Fibroblast of skin of back (primary cell): Measurements from ENCODE around the gene NUDT21.
A peak's percentile ranks its signal among the peaks of the same experiment; 100 is the strongest.

Experiments
- DNase-seq: peaks from one replicate; pipeline ENCODE4 v3.0.0-alpha.2; 2013

Gene NUDT21

DNA sequence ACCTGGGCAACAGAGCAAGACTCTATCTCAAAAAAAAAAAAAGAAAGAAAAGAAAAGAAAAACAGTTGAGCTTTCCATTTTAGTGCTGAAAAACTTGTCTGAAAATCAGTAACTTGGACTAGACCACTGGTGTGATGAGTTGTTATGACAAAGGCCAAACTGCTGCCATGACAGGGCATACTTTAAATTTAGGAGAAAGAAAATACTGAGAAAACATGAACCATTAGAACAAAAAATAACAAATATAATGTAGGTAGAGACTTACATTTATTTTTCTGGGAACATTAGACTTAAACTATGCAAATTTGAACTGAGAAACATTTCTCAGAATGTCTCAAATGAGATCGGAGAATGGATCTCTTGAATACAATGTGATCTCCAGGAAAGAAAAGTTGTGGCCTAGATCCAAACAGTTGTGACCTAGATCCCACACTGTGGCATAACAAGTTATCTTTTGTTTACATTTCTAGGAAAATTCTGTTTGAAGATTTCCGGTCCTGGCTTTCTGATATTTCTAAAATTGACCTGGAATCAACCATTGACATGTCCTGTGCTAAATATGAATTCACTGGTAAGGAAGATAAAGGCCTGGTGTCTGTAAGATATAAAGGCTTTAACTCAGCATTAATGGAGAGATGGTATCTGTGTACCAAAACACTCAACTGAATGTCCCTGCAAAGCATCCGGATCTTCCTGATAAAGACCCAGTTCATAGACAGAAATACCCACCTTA is 11.1 kb upstream of the NUDT21 start:
- no peak for DNase-seq

DNA sequence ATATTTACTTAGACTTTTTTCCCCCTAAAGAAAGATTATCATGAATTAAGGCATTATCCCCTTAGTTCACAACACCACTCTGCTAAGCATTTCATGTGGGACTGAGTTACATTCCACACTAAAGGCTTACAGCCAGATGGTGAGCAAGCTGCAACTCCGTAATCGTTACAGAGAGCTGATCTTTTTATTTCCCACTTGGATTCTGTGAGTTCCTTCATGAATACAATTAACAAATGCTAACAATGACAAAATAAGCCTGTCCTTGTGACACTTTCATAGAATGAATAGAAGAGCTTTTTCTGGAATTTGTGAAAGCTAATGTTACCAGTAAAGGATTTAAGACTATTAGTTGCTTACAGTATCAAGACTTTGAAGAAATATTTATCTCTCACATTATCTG is 9.0 kb upstream of the NUDT21 start:
- no peak for DNase-seq

DNA sequence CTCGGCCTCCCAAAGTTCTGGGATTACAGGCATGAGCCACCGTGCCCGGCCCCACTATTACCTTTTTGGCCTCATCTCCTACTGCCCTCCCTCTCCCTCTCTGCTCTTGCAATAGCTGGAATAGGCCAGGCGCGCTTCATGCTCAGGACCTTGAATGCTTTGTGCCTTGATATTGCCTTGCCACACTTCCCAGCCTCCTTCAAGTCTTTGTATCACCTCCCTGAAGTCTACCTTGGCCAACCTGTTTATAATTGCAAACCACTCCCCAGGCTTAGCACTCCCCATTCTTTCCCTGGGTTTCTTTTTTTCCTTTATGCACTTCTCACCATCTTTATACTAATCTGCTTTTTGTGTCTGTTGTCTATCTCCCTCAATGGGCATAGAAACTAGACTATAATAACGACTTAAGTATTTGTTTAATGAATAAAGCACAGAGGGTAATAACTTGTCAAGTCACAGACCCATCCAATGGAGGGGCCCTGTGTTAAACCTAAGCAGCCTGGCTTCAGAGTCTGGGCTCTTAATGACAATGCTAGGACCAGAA is 6.9 kb upstream of the NUDT21 start:
- DNase-seq: no peak

DNA sequence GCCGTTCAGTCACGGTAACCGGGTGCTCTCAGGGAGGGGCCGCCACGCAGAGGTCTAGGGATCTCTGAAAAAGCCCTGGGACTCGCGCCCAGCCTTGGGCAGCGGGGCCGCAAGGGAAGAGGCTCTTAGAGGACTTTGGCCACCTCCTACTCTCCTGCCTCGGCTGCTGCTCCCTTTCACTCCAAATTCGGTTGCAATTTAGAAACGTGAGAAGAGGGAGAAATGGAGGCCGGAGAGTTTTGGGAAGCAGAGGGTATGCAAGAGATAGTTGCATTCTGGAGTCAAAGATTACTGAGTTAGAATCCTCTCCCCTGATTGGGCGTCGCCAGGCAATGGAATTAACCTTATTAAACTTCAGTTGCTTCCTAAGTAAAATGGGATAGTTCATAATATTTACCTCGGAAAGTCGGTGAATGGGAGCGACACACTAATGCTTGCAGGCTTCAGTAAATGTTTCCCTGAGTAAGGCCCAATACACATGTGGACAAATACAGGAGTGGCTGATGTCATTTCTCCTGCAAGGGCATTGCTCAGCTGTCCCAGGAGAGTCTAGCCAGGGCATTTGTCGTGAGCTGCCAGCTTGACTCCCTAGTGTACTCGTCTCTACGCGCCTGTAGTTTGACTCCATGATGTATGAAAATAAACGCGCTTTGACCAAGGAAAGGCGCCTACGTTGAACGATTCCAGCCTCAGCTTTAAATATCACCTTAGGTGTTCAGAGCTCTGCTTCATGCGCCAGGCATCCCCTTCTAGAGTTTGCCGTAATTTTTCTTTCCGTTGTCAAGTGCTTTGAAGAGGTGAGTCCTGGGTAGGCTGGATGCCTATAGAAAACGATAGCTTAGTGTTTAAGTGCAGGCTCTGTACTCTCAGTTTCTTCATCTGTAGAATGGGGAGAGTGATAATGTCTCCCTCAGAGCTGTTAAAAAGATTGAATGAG is 889 bp upstream of the NUDT21 start:
- peak; percentile 71 for DNase-seq

DNA sequence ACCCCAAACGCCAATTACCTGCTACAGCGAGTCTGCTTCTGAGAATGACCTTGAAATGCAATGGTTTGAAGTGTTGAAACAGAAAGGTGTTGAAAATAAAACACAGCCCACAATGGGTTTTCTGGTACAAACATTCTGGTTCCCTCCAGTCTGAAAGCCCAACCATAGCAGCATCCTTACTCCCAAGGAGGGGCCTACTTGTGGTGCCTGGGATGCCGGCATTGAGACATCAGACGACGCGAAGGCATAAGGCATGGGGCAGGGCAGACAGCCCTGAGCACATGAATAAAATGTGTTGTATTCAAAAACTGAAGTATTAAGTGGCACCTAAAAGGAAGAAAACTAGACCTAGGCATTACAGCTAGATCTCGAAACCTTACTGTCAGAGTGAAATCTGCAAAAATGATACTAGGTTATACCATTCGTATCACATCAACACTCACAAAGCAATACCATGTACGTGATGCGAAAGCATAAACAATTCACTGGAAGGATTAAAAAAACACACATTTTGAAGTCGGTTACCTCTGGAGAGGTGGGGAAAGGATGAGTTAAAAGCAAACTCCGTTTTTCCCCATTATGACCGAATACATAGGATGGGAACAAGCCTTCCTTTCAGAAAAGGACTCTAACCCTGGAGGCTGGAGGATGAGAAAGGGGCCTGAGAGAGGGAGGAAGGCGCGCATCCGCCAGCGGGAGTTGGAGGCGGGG is 702 bp downstream of the NUDT21 start:
- no peak for DNase-seq

DNA sequence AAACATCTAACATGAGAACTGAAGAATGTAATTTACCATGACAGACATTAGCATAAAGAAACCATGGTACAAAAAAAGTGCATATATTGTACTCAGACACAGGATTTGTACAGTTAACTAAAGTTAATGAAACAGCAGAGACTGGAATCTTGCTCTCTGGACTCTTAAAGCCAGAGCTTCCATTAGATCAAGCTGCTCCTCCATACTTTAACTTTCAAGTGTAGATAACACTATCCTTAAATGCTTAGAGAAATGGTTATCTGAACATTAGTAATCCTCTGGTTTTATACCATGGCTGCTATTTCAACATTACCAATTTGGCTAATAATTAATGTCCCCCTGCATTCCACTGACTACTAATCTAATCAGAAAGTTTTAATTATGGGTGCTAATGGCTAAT is 3.1 kb downstream of the NUDT21 start:
- no peak for DNase-seq

DNA sequence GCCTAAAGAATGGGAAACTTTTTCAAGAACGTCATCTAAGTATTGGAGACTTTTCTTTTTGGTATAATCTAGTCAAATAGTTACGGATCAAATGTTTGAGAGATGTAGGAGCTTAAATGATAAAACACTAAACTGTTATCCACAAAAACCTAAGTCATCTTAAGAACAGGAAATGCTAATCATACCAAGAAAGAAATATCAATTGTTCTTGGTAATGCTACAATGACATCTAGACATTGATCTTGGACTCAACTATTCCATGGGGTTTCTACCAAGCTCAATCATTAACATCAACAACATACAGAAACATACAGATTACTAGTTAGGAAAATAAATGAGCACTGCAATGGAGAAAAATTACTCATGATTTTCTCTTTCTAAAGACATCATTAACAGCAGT is 3.8 kb downstream of the NUDT21 start:
- no peak for DNase-seq

DNA sequence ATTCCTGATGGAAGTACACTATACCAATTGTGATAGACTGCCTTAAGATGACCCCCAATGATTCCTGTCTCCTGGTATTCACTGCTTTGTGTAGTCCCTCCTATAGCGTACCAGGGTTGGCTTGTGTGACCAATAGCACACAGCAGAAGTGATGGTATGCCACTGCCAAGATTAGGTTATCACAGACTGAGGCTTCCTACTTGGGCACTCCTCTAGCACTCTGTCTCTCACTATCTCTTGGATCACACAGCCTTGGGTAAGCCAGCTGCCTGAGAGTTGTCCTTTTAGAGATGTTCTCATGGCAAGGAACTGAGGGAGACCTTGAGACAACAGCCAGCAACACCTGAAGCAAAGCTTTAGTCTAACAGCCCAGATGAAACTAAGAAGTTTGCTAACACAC is 13.1 kb downstream of the NUDT21 start:
- no peak for DNase-seq

DNA sequence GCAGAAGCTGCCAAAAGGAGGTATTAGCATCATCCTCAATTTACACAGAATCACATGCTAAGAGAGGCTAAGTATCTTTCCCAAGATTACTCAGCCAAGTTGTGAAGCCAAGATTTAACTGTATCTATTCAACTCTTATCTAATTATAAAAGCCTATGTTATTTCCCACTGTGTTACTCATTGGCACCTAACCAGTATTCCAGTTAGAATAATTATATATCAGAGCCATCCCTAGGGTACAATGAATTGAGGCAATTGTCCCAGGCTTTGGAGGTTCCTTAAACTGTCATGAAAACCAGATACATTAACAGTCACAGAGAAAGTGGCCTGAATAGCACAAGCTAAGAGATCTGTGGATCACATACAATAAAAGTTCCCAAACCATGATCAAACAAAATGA is 14.9 kb downstream of the NUDT21 start:
- no peak for DNase-seq

DNA sequence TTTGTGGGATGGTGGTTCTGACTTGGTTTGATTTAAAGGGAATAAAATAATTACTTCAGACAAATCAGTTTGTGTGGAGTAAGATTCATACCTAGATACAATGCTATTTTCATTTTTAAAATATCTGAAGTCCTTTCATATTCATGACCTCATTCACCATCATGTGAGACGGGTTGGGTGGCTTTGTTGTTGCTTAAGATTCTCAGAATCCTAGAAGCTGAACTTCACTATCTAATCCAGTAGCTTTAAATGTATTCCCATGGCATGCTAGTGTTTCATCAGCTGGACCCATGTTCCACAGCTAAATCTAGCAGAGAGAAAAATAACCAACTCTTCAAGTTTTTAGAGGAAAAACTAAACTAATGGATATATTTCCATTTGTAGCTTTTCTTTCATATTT is 23.0 kb downstream of the NUDT21 start:
- no peak for DNase-seq

DNA sequence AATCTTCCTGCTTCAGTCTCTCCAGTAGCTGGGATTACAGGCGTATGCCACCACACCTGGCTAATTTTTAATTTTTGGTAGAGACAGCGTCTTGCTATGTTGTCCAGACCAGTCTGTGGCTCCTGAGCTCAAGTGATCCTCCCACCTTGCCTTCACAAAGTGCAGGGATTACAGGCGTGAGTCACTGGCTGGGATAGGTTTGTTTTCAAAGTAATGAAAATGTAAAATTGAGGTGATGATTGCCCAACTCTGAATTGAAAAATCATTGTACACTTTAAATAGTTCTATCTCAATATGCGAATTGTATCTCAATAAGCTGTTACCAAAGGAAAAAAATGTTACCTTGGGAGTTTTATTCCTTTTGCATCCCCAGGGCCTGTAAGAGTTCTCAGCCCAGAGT is 24.5 kb downstream of the NUDT21 start:
- DNase-seq: no peak

DNA sequence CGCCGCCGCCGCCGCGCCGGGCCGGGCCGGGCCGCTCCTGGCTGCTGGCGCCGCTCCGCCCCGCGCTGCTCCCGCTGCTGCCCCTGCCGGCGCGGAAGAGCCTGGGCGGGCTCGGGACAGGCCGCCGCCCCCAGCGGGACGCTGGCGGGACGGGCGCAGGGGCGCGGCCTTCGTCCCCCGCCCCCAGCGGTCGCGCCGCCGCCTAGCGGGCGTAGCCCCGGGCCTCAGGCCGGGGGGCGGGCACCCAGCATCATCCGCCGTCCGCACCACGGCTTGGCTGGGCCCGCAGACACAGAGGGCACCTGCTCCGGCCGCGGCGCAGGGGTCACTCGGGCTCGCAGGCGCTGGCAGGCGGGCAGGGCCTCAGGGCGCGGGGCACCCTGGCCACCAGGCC is 25.7 kb downstream of the NUDT21 start, which contains the start of gene AMFR:
TSS of gene AMFR (minus strand) at position 107 of the 394 bp plus-strand sequence. CDS start 218 bp downstream, outside the sequence.
- peak; percentile 87 for DNase-seq

DNA sequence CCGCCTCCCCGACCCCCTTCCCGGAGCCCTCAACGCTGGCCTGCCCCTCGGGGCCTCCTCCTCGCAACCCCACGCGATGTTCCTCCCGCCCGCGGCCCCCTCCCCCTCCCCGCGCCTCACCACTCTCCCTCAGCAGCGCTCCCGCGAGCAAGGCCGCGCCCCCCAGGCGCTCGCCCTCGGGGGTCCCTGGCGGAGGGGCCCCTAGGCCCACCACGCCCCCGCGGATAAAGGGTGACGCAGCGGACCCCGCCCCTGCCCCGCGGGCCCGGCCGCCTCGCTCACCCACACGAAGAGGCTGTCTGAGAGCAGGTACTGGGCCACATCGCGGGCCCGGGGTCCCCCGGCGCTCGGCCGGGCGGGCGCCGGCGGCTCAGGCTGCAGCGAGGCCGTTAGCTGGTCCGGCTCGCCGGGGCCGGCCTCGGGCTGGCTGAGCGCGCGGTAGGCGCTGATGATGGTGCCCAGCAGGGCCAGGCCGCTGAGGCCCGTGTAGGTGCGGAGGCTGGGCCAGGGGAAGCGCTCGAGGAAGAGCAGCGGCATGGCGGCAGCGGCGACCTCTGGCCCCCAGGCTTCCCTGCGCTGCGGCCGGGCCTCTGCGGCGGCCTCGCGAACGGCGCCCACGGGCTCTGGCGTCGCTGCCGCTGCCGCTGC is 26.2 kb downstream of the NUDT21 start:
- peak; percentile 18 for DNase-seq

DNA sequence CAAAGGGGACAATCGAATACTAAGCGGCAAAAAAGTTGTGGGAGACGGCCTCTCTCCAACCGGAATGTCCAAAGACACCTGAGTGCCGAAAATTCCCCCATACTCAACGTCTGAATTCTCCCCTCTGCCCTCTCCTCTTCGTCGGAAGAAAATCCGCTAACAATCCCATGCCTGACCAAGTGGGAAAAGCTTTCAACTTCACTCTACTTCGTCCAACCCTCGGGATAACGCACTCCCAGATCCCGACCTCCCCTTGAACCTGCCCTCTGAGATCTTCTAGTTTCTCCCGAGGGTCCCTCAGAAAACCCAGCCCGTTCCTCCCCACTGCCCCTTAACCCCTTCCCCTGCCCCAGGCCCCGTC is 26.7 kb downstream of the NUDT21 start:
- DNase-seq: peak; percentile 17

DNA sequence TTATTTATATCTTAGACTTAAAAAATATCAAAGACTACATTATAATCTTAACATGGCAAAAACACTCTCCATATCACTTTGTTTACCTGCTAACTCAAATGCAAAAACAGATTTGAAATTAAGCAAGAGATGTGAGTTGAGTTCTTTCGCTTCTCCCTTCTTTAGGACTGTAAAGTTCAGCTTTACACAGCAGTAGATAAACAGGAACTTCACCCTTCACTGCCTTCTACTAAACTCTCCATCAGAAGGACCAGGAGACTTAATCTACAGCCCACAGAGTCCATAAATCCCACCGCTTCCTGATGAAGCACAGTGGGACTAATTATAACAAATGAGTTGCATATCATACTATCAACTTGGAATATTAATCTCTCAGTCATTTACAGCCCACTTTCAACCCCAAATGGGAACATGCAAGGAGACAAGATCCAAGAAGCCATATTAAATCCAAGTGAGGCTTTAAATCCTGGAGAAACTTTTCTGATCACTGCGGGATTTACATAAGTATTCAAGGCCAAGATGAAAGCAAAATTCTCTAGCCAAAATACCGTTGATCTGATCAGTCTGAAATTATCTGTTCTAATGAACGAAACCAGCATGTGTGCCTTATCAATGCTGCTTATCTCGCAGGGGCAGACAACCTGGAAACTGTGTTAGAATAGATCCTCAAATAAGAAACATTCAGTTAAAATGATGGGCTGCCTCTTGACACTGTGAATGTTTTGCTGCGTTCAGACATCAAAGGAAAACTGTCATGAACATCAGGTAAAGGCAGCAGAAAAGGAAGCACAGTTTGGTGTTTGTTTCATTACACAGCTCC is 27.3 kb downstream of the NUDT21 start:
- no peak for DNase-seq

DNA sequence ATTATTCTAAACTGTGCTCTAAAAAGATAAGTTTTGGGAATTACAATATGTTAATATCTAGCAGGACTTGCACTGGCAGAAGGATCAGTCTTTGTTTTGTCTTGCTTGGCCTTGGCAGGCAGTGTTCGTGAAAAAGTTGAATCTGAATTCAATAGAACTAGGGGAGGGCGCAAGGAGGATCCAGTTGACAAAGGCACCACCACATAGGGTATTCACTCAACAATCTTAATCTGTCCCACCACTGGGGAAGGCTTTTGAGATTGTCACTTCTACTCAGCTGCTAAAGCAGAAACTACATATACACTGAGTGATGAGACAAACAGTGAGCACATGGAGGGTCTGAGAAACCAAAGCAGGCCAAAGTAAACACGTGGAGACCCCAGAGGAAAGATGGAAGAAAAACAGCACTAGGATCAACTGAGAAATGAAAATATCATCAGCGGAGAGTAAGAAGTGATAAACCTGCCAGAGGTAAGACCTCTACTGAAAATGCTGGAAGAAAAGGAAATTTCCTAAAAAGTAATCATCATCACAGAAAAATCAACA is 28.2 kb downstream of the NUDT21 start:
- no peak for DNase-seq

DNA sequence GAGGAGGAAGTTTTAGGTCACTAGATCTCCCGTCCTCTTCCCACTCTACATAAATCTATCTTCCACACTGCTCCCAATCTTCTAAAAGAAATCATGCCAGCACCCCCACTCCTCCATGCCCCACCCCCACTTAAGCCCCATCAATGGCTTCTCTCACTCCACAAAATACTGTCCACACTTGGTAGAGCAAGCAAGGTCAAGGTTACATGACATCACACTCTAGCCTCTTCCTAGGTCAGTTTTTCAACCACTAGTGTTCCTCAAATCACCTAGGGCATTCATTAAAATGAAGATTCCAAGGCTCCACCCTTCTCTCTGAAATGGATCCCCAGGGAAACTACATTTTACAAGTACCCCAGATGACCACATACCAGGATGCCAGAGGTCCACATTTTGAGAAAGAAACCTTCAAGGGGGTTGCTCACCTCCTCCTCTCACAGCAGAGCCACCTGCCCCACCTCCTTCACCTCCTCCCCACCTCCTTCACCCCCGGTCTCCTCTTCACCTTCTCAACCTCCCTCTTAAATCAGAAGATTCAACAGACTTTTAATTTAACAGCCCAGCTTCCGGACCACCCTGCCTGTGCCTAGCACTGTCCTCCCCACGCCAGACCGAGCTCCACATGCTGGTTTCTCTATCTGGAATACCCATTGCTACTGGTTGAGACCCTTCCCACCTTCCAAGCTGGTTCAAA is 29.0 kb downstream of the NUDT21 start:
- no peak for DNase-seq

DNA sequence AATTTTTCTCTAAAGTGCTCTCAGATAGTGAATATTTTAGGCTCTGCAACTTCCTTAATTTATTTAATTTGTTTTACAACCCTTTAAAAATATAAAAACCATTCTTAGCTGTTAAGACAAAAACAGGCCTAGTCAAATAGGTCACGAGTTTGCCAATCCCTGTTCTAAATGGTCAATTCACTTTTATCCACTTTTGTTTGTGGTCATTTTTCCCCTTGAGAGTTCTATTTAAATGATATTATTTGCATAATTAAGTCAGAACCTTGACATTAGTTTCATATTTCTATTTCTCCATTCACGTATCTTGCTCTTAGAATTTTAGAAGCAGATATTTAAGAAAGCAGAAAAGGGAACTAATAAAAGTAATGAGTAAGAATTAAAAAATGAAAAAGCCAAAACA is 29.8 kb downstream of the NUDT21 start:
- DNase-seq: no peak

DNA sequence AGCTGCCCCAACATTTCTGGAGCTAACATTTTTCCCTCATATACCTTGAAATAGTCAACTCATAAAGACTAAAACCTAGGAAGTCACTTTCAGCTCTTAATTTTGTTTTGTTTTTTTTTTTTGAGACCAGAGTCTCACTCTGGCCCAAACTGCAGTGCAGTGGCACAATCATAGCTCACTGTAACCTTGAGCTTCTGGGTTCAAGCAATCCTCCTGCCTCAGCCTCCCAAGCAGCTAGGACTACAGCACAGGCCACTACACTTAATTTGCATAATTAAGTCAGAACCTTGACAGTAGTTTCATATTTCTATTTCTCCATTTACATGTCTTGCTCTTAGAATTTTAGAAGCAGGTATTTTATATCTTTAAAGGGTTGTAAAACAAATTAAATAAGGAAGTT is 30.5 kb downstream of the NUDT21 start:
- no peak for DNase-seq

DNA sequence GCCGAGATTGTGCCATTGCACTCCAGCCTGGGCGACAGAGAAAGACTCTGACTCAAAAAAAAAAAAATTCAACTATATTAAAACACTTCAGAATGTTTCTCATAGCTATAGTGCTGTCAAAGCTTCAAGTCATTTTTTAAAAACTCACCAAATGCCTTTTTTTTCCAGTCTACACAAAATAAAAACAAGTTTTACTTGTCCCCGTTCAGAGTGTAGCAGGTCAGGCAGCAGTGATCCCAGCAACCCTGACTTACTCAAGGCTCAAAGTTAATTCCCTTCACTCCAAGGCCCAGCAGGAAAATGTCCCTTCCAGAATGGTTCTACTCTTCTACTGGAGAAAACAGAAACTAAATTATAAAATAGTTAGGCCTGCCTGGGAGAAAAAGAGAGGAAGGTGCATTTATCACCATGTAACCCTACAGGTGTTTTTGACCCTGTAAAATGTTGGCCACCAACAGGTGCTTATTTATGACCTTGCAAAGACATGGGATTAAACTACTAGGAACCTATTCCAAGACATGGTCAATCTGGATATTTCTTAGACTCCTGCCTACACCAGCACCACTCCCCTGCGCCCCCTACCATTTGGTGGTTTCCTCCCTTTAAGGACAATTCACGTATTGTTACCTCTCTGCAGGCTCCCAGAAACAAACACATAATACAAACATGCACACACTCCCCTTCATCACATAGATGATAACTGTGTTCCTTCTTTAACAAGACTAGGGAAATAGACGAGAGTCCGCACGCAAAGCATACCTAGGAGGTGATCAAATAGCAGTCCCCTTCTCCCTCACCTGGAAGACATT is 31.2 kb downstream of the NUDT21 start:
- DNase-seq: no peak
